NB4 (cell line): Measurements from ENCODE around the gene SEMA4A.
"Not testable (repeated sequence)": the region's sequence is repeated elsewhere in the genome, so short reads cannot be mapped to it uniquely, and the experiment has no call there.

Source experiments
- DNase-seq: peaks from one replicate; pipeline ENCODE4 v3.0.0; 2010; ENCODE audit warnings: low read depth
- H3K4me3 ChIP-seq: one replicate; pipeline ENCODE4 v1.5.1; 2011; ENCODE audit warnings: mild to moderate bottlenecking, low read depth, low read length, moderate library complexity
- MAX ChIP-seq: IDR thresholded peaks from 2 replicates; pipeline ENCODE4 v1.6.1; 2011; ENCODE audit warnings: low read depth, low read length
- MYC ChIP-seq: IDR thresholded peaks from 2 replicates; pipeline ENCODE4 v1.6.1; 2011; ENCODE audit warnings: low read depth, low read length
- POLR2A ChIP-seq: IDR thresholded peaks from 2 replicates; pipeline ENCODE4 v1.6.1; 2011; ENCODE audit warnings: mild to moderate bottlenecking; ENCODE audit not compliant: insufficient read length; ENCODE audit errors: extremely low read depth
- TF ChIP-seq, protein P1 (sequence below): IDR thresholded peaks from one replicate; pipeline ENCODE4 v1.5.1; 2012; ENCODE audit warnings: low read depth, low read length

Gene SEMA4A

DNA sequence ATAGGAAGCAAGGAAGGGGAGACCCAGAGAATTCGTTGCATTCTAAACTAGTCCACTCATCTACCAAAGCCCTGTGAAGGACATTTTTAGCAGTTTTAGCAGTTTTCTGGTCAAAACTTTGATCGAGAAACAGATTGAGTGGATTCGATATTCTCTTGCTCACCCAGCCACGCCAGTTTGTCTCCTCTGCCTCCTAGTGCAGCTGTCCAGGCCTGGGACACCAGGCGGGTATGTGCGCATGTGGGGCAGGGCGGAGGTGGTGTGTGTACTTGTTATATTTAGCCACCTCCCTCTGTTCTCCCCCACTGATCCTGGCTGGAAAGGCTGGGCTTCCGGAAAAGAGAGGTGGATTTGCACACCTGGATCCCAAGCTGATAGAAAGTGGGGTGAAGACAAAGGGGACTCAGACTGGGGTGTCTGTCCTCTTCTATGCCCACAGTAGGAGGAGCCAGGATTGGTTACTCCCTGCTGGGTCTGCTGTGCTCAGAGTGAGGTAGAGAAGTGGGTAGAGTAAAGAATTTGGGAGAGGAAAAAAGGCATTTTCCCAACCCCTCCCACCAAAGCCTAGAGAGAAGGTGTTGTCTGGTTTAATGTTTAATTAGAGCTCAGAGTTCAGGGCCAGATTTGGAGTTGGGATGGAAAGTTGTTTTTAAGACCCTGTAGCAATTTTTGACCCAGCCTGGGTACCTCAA, 35.1 kb upstream of the SEMA4A start:
- peak overlapping the region; percentile 13 for H3K4me3 ChIP-seq
- no peak for DNase-seq
- no peak for TF ChIP-seq MAX
- no peak for TF ChIP-seq MYC
- TF ChIP-seq, protein P1, sequence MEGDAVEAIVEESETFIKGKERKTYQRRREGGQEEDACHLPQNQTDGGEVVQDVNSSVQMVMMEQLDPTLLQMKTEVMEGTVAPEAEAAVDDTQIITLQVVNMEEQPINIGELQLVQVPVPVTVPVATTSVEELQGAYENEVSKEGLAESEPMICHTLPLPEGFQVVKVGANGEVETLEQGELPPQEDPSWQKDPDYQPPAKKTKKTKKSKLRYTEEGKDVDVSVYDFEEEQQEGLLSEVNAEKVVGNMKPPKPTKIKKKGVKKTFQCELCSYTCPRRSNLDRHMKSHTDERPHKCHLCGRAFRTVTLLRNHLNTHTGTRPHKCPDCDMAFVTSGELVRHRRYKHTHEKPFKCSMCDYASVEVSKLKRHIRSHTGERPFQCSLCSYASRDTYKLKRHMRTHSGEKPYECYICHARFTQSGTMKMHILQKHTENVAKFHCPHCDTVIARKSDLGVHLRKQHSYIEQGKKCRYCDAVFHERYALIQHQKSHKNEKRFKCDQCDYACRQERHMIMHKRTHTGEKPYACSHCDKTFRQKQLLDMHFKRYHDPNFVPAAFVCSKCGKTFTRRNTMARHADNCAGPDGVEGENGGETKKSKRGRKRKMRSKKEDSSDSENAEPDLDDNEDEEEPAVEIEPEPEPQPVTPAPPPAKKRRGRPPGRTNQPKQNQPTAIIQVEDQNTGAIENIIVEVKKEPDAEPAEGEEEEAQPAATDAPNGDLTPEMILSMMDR = no peak
- no peak for TF ChIP-seq POLR2A

DNA sequence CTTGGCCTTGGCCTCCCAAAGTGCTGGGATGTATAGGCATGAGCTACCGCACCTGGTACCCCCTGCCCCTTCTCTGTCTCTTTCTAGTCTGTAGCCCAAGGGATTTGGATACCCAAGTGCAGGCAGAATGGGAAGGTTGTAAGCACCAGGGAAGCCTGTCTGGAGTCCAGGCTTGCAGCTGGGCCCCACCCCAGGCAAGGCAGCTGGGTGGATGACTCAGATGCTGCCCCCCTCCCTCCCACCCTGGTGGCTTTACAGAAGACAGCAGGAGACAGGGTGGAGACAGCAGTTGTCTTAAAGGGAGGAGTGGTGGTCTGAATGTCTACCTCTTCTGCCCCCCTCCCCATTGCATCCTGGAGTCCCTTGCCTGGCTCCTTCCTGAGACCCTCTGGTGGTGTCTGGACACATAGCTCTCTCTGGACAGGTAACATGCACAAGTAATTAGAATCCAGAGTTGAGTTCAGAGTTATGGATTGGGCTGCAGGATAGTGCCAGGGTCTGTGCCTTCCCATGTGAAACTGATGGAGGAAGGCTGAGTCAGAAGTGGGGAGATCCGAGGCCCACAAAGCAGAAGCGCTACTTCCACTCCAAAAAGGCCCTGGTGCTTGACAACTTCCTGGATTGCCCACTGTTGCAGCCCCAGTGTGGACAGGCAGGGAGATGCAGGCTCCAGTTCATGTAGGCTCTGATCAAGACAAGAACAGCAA, 33.7 kb upstream of the SEMA4A start:
- peak; percentile 84 for DNase-seq
- TF ChIP-seq POLR2A (no peak), MAX (no peak), MYC (no peak)
- TF ChIP-seq, protein P1 = no peak
- H3K4me3 ChIP-seq = peak overlapping the region; percentile 32

DNA sequence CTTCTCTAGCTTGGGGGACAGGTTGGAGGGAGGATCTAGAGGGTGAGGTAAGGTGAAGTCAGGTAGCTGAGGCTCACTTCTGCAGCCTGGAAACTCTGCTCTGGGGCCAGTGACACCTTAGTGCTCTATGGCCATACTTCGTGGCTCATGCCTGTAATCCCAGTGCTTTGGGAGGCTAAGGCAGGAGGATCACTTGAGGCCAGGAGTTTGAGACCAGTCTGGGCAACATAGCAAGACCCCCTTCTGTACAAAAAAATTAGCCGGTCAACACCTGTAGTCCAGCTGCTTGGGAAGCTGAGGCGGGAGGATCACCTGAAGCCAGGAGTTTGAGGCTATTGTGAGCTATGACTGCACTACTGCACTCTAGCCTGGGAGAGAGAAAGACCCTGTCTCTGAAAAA, 33.1 kb upstream of the SEMA4A start:
- peak overlapping the region; percentile 32 for H3K4me3 ChIP-seq
- TF ChIP-seq, protein P1 = no peak
- no peak for DNase-seq

DNA sequence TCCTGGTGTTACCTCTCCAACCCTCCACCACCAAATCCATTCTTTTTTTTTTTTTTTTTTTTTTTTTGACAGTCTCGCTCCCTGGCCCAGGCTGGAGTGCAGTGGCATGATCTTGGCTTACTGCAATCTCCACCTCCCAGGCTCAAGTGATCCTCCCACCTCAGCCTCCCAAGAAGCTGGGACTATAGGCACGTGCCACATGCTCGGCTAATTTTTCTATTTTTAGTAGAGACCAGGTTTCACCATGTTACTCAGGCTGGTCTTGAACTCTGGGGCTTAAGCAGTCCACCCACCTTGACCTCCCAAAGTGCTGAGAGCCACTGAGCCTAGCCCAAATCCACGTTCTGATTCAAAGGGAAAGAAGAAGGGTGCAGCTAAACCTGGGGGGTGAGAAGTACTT, 32.4 kb upstream of the SEMA4A start:
- not testable (repeated sequence) for DNase-seq, H3K4me3 ChIP-seq

DNA sequence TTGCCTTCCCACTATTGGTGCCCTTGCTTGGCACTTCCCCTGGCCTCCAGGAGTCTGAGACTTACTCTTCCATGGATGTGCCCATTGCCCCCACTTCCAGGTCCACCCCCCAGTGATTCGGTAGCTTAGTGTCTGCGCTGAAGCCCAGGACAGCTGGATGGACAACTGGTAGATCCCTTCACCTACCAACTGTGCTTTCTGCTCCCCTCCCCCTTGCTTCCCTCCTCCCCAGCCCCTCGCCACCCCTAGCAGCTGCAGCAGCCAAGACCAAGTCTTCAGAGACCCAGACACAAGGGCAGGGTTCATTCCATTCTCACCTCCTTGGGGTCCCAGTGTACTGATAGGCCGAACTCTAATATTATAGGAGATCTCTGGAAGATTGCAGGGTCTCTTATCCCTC, 31.9 kb upstream of the SEMA4A start:
- DNase-seq = no peak
- H3K4me3 ChIP-seq = no peak overlapping the region
- TF ChIP-seq MYC (no peak), POLR2A (no peak), MAX (no peak)
- TF ChIP-seq, protein P1 = no peak

DNA sequence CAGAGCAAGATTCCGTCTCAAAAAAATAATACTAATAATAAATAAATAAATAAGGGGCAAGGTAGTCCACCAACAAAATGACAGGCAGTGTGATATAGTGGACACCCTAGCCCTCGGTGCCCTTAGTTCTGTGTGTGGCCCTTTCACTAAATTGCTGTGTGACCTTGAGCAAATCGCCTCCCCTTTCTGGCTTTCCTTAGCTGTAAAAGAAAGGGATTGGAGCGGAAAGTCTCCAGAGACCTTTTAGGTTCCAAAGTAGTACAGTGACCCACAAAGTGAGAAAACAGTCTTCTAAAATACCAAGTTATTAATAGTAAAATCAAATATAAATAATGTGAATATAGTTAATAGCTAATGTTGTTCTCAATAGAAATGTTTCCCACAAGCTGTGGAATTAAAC, 31.3 kb upstream of the SEMA4A start:
- no peak overlapping the region for H3K4me3 ChIP-seq
- DNase-seq = no peak
- TF ChIP-seq, protein P1 = no peak
- TF ChIP-seq MYC (no peak), POLR2A (no peak), MAX (no peak)
